ENCODE measurements around the gene SMAP2.

DNA sequence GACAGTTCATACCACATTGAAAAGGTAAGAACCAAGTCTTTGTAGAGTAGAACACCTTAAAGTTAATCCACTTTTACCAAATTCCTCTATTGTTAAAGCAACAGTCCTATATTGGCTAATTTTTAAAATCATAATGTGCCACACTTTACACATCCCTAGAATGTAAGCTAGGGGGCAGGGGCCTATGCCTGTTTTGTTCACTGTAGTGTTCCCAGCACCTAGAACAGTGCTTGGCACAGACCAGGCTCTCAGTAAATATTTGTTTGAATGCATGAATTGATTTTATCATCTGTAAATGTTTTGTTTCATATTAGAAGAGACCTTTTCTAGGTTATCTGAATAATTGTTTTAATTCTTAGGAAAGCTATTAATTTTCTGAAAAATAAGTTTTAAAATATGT lies 9.1 kb downstream of the SMAP2 start:
- TF ChIP-seq TEAD4 (IDR thresholded peaks at IDR 0.05) (no peak), EP300 (IDR thresholded peaks at IDR 0.05; ENCODE audit: borderline replicate concordance) (no peak), TAF1 (IDR thresholded peaks at IDR 0.05; ENCODE audit: low read depth) (no peak)

All from Ishikawa (cell line).